Femur (tissue), 1 donor: ENCODE results near the gene GRAMD1B.
A peak's percentile ranks its signal among the peaks of the same experiment; 100 is the strongest.

Experiments
- DNase-seq: peaks from one replicate; pipeline ENCODE4 v3.0.0-alpha.2; 2017

GRAMD1B gene

DNA sequence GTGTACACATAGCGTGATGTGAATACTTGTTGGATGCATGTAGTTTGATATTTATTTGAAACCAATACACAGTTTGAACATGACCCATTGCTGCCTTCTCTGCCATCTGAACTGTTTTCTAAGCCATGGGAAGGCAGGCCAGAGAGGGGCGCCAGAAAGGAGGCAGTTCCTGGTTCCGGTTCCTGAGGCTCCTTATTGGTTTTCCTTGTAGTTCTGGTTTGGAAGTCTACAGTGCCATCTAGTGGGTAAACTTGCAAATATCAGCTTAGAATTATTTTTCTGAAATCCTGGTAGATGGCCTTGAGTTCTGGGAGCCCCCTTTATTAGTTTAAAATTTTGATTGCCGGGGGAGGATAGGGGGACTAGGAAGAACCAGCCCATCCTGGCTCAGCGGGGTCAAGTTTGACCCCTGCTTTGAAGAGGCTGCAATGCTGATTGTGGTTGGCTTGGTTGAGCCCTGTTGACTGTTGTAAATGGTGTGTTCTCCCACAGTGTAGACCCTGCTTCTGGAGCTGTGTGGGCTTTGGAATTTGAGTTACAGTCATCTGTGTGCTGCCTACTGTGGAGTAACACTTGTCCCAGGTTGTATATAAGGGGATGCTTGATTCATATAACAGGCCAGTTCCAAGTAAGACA is 48.4 kb downstream of the GRAMD1B start:
- peak; percentile 70 for DNase-seq

DNA sequence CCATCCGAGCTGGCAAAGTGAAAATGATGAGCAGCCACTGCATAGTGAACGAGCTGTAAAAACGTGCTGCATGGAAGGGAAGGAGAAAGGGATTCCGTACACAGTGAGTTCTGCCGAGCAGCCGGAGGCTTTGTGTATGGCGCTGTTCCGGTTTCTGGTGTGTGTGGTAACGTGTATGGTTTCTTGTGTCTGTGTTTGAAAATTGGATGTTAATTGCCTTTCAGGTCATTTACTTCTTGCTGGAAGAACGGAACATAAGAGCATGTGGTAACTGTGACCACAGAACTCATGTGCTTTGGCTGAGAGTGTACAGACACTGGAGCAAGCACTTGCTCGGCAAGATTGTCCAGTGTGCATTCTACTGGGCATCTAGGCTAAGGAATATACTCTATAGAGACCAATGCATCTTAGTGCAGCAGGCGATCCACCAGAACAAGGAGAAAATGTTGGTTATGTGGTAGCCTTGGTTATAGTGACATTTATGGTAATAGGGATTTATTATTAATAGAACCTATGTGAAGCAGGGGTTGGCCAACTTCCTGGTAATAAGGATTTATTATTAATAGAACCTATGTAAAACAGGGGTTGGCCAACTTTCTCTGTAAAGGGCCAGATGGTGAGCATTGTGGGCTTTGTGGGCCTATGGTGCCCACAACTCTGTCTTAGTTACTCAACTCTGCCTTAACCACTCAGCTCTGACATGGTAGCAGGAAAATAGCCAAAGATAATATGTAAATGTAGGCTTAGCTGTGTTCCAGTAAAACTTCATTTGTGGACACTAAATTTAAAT is 49.2 kb downstream of the GRAMD1B start:
- DNase-seq: peak; percentile 33

DNA sequence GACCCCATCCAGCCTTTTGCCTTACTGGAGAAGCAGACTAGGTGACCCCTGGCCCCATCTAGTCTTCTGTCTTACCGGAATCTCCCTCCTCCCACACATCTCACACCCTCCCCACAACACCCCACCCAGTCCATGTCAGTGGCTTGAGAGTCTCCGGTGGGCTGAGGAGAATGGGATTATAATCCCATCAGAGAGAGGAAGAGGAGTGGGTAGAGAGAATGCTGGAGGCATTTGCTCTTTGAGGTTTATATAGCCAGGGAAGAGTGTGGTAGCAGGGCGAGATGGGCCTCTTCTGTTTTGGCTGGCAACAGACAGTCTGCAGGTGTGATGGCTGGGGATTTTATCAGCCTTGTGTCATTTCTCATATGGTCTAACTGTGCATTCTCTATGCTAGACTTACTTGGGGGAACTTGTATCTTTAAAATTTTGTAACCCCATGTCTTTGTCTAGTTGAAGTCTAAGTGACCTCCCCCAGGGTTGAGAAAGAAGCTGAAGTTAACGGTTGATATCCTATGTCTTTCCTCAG is 50.3 kb downstream of the GRAMD1B start:
- no peak for DNase-seq

DNA sequence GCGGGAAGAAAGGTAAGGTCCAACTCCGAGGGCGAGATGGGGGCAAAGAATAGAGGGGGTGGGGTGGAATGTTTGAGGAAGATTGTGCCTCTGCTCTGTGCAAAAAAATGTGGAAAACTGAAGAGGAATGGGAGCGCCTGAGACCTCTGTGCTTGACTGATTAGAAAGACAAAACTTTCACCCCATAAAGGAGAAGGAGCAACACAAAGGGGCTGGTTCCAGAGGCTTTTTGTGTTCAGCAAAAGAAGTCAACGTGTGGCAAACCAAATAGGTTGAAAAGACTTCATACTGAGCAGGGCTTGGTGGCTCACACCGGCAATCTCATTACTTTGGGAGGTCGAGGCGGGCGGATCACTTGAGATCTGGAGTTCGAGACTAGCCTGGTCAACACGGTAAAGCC is 50.8 kb downstream of the GRAMD1B start:
- DNase-seq: no peak

DNA sequence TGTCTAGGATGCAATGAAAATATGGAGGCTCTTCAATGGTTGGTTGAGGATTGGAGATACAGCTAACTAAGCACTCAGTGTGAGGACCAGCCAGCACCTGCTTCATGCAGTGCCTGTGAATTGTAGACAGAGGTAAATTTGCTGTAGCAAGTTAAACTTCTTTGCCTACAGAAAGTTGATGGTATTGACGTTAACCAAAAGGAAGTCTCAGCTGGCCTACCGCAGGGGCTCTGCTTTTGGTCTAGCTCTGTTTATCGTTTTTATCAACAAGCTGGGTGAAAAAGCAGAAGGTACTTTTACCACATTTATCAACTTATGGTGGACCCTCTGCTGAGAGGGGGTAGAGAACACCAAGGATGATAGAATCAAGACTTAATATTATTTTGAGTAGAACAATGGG is 51.6 kb downstream of the GRAMD1B start:
- DNase-seq: no peak

DNA sequence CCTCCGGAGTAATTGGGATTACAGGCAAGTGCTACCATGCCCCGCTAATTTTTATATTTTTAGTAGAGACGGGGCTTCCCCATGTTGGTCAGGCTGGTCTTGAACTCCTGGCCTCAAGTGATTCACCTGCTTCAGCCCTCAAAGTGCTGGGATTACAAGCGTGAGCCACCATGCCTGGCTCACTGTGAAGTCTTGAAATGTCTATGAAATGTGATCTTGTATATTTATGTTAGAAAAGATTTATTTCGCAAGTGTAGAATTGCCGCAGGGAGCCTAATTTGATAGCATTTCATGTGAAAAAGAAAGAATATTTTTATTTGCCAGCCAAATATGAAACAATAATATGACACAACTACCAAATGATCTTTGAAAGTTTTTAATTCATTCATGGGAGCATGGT is 52.1 kb downstream of the GRAMD1B start:
- no peak for DNase-seq

DNA sequence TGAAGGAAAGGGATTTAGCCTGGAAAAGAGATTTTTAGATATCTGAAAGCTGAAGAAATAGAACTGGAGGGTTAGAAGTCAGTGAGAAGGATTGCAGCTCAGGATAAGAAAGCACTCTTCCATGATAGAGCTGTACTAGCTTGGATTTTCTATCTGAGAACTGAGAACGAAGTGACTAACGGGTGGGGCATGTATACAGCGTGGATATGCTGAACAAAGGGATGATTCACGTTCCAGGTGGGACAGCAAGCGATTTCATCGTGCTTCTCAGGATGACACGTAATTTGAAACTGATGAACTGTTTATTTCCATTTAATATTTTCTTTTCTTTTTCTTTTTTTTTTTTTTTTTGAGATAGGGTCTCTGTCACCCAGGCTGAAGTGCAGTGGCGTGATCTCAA is 53.0 kb downstream of the GRAMD1B start:
- no peak for DNase-seq

DNA sequence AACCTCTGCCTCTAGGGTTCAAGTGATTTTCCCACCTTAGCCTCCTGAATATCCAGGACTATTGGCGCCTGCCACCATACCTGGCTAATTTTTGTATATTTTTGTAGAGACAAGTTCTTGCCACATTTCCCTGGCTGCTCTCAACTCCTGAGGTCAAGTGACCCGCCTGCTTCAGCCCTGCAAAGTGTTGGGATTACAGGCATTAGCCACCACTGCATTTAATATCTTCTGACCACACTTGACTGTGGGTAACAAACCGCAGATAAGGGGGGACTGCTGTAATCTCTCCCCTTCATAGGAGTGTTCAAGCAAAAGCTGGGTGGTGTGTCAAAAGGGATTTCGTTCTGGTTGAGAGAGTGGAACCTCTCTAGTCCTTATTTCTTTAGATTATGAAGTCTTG is 53.4 kb downstream of the GRAMD1B start:
- DNase-seq: no peak

DNA sequence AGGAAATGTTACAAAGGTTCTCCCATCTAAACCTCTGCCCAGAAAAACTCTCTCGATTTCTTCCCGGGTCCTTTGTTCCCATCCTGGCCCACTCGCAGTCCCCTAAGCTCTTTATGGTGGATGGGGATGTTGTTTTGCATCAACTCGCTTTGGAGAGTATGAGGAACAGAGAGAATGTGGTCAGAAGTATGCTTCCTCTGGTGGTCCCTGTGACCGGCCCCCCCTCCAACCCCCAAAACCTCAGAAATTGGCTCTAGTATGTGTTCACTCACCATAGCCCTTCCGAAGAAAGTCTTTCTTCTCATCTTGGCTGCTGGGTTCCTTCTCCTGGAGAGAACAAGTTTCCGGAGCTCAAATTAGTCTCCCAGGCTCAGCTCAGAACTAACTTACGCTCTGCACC is 54.4 kb downstream of the GRAMD1B start:
- no peak for DNase-seq

DNA sequence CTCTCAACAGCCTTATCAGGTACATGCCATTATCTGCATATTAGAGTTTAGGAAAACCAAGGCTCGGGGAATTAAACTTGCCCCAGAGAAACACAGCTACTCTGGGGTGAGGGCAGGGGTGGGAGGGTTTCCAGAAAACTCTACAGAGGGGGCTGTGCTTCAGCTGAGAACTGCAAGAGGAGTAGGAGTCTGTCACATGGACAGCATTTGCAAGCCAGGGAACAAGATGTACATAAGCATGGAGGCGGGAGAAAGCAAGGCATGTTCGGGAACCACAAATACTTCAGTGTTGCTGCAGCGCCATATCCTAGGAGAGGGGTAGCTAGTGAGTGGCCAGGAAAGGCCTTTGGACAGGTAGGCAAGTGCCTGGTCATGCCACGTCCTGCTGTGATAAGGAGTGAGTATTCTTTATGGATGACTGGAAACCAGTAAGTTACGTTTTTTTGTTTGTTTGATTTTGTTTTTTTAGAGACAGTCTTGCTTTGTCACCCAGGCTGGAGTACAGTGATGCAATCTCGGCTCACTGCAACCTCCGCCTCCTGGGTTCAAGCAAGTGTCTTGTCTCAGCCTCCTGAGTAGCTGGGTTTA is 57.2 kb downstream of the GRAMD1B start:
- DNase-seq: no peak

DNA sequence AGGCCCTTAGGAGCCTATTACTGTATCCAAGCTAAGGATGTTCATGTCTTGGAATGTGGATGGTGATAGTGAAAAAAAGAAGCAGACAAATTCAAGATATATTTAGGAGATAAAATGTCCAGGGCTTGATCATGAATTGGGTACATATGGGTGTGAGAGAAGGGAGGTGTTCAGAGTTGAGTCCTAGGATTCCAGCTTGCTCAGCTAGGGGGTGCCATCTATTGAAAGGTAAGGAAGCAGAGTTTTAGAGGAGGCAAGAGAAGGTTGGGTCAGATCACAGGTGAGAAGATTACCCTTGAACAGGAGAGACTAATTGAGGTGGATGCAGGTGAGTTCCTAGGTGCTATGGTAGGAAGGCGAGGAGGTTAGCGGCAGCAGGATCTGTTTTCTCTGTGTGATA is 60.5 kb downstream of the GRAMD1B start:
- no peak for DNase-seq

DNA sequence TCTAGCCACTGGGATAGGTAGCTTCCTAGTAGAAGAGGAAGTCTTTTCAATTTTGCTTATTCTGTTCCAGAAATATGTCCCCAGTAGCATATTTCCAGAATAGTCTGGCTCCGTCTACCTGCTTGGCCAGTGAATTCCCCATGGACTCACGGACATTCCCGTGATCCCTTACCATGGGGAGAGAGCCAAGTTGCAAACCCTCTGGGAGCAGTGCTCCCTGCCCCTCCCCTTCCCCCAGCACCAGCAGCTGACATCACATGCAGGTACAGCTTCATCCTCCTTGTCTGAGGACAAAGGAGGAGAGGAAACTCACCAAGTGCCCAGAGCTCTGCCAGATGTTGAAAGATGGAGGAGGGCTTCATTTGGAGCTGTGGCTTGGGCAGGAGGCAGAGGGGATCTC is 61.2 kb downstream of the GRAMD1B start:
- no peak for DNase-seq

DNA sequence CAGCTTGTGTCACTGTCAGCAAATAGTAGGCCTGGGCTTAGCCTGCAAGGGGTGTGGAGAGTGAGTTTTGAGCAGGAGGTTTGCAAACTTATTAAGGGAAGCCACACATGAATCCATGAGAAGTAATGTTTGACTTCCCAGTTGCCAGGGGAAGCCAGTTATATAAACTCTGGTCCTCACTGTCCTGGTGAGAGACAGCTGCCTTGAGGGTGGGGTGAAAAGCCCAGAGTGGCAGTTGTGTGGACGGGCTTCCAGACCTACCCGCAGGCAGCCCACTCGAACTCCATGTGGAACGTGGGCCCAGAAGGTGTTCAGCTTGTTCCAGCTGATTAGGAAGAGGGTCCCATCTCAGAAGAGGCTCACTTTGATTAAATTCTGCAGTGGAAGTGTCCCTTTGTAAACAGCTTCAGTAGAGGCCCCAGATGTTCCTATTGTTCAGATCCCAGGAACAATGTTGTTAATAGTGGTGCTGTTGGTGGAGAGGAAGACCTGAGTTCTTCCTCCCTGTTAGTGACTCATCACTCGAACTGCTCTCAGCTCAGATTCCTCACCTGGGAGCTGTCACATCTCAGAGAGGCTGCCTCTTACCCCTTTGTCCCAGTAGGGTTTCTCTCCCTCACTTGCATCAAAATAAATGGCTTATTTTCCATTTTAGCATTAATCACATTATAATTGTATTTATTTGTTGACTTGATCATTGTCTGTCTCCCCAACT is 63.4 kb downstream of the GRAMD1B start:
- DNase-seq: no peak

DNA sequence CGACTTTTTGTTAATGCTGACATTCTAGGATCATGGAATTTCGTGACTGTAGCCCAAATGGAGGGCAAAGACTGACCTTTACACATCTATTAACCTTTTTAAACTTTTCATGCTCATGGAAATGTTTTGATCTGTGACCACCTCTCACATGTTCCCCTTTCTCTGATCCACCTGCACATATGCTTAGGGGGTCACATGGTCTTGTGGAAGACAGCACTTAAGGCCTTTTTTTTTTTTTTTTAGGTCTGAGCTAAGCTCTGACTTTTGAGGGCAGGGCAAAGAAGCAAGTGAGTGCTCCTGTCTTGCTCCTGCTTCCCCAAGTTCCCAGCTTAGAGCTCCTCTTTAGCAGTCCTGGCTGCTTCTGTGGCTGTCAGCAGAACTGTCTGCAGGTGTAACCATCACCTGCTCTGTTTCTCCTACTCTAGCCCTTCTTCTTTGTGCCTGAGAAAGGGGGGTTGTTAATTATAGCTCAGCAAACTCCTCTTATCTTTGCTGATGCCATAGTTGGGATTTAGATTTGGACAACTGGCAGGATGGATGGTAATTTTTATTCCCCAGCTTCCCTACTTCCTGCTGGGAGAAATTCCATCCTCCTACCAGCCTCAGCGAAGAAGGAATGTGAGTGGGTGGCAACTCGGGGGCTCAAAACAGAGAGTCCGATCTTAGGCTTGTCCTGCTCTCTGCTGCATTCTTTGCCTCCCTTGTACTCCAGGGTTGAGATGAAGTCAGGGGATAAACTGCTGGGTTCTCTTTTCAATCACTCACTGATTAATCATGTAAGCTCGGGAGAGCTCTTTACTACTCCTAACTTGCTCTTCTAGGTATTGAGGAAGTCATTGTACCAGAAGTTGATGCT is 64.4 kb downstream of the GRAMD1B start:
- DNase-seq: no peak

DNA sequence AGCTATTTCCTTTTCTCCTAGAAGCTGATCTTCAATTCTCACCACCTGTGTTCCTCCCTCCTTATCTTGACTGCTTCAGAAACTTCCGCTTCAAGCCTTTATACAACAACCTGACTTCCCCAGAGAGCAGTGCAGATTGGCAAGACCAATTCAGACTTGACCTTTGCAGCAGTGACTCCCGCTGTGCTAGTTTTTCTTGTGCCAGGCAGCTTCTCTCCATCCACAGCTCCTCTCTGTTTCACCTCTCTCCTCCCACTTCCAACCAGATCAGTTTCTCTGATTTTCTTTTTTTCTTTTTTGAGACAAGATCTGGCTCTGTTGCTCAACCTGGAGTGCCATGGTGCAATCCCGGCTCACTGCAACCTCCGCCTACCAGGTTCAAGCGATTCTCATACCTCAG is 74.3 kb downstream of the GRAMD1B start:
- DNase-seq: no peak

DNA sequence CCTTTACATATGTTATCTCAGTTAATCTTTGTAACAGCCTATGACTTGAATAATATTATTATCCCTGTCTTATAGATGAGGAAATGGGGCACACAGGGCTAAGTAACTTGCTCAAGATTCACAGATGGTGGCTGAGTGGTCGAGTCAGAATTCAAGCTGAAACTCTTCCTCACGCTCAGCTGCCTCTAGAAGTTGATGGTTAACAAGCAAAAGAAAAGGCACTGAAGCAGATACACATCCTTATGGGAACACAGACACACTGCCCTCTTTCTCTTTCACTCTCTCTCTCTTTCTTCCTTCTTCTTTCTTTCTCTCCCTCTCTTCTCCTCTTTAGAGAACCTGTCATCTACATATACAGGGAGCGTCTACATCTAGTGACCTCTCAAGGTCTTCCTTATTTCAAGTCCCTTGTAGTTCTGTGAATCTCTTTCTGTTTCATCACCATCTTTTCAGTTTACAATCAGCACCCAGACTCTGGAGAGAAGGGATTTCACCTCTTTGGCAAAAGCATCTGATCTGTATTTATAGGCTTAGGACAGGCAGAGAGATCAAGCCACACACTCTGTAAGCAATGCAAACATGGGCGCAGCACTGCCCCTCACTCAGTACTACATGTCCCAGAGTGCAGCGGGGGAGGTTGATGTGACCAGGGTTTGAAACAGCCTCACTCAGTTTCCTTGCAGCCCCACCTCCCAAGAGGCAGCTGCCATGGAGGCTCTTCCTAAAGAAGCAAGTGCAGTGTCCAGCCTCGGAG is 75.7 kb downstream of the GRAMD1B start:
- no peak for DNase-seq

DNA sequence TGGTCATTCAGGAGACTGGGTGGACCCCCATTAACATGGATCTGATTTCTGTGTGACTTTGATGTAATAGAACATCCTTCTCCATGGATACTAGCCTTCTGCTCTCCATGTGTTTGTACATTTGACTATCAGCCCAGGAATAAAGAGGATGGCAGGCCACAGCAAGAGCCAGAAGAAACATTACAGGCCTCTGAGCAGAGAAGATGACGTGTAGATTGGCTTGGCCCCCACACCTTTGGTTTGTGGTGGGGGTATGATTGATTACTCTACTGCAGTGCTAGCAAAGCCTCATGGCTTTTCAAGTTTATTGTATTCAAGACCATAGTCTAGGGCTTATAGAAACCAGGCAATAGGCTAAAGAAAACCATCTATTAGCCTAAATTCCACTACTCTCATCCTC is 77.0 kb downstream of the GRAMD1B start:
- DNase-seq: no peak

DNA sequence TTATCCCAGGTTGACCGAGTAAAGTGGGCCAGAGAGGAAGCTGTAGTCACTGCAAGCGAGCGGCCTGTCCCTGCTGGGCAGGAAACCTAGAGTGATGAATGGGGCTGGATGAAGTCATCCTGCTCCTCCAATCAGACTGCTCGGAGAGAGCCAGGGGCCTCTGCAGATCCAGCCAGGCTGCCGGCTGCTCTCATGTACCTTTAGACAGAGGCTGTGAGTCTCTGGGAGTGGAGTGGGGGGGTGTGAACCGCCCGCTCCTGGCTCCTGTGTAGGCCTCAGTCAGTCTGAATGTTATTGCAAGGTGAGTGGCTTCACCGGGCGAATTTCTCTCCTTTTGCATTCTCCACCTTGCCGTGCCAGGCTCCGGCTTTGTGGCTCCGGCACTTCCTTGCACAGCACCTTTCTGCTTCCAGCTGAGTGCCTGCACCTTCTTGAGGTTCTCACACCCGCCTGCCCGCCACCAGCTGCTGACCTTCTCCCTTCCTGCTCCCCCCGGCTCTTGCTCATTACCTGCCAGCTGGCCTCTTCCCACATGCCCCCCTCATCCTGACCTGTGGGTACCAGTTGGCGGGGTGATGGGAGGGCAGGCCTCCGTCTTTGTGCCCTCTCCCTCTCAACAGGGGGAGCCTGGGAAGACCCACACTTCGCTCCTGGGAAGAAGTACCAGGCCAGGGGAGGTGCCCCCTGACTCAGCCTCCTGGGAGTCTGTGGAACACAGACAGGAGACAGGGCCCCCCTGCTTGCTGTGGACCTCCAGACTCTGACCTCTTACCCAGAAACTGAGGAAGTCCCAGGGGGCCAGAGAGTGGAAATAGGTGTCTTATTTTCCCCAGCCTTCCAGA is 79.9 kb downstream of the GRAMD1B start:
- peak; percentile 72 for DNase-seq

DNA sequence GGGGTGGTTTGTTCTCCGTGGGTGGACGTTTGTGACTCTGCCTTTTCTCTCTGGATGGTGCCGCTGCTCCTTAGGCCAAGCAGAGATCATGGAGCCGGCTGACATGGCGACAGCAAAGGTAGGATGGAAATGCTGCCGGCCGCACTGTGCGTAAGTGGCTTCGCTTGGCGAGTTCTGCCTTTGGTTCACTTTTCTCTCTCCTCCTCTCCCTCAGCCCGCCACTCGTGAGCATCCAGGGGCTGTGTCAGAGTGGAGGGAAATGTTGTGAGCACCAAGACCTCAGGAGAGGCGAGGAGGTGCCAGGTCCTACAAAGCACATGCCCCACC is 80.5 kb downstream of the GRAMD1B start:
- DNase-seq: no peak

DNA sequence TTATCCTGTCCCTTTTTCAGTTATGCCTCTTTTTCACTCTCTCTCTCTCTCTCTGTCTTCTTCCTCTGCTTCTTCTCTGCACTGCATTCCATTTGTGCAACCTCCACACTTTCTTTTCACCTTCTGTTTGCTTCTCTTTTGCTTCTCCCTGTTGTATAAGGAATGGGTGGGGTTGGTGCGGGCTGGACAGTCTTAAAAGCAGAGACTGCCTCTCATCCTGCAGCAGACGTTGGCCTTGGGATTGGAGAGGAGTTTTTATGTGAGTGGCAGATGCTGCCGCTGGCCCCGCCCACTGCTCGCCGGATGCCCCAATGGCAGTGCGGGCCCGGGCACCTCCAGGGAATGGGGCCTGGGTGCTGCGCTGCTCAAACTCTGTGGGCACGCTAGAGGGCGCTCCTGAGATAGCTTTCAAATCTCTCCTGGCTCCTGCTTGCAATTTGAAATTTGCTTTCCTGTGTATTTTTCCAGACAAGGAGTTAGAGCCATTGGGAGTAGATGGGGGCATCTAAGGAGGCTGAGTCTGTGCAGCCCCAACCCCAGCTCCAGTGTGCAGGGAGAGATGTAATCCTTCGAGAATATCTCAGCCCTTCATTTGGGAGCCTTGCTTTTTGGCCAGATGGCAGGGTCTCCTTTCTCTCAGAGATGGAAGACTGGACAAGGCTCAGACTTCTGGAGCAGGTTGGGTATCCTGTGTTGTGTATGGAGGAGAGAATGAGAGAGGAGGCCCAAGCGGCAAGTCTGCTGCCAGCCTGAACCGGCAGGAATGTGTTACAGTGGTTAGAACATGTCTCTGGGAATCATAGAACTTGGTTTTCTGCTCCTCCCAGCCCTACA is 81.2 kb downstream of the GRAMD1B start:
- DNase-seq: peak; percentile 90
